PFSK-1 (cell line): Measurements from ENCODE around the gene MAPKAPK3.

Source experiments
- POLR2AphosphoS5 ChIP-seq: IDR thresholded peaks from 2 replicates; pipeline ENCODE4 v1.6.1; 2012; ENCODE audit warnings: low read depth, mild to moderate bottlenecking, control low read depth, low read length, moderate library complexity
- SIN3A ChIP-seq: IDR thresholded peaks from 2 replicates; pipeline ENCODE4 v1.6.1; 2012; ENCODE audit warnings: mild to moderate bottlenecking, low read length, moderate library complexity, borderline replicate concordance; ENCODE audit not compliant: insufficient read depth
- TF ChIP-seq, protein P1 (sequence below), 2 experiments: IDR thresholded peaks; 2 replicates each; pipeline versions ENCODE4 v1.6.1 to v1.8.0; 2011 to 2012; ENCODE audit warnings: low read depth in 2 of 2, low read length in 2 of 2, control low read depth in 1 of 2, inconsistent platforms in 1 of 2, mild to moderate bottlenecking in 1 of 2, moderate library complexity in 1 of 2; ENCODE audit not compliant: insufficient read depth in 1 of 2

DNA sequence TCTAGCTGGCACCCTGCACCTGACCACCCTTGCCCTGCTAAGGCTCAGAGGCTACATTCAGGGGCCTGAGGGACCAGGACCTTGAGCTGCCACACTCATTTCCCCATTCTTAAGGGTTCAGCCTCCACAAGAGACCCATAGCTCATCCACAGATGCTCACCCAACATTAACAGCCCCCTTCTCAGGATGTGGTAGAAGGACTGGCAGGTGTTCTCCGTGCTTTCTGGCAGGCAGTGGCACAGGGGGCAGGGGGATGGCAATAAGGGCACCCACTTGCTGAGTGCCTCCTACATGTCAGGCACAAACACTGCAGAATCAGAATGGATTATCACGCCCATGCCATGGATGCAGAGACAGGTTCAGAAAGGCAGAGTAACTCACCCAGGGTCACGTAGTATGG, 9.4 kb downstream of the MAPKAPK3 start:
- TF ChIP-seq POLR2AphosphoS5 (no peak), SIN3A (no peak)
- TF ChIP-seq, protein P1, sequence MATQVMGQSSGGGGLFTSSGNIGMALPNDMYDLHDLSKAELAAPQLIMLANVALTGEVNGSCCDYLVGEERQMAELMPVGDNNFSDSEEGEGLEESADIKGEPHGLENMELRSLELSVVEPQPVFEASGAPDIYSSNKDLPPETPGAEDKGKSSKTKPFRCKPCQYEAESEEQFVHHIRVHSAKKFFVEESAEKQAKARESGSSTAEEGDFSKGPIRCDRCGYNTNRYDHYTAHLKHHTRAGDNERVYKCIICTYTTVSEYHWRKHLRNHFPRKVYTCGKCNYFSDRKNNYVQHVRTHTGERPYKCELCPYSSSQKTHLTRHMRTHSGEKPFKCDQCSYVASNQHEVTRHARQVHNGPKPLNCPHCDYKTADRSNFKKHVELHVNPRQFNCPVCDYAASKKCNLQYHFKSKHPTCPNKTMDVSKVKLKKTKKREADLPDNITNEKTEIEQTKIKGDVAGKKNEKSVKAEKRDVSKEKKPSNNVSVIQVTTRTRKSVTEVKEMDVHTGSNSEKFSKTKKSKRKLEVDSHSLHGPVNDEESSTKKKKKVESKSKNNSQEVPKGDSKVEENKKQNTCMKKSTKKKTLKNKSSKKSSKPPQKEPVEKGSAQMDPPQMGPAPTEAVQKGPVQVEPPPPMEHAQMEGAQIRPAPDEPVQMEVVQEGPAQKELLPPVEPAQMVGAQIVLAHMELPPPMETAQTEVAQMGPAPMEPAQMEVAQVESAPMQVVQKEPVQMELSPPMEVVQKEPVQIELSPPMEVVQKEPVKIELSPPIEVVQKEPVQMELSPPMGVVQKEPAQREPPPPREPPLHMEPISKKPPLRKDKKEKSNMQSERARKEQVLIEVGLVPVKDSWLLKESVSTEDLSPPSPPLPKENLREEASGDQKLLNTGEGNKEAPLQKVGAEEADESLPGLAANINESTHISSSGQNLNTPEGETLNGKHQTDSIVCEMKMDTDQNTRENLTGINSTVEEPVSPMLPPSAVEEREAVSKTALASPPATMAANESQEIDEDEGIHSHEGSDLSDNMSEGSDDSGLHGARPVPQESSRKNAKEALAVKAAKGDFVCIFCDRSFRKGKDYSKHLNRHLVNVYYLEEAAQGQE (IDR thresholded peaks at IDR 0.05; ENCODE audit: insufficient read depth in 1 of 2, low read depth in 2 of 2, low read length in 2 of 2), result no peak
